RWPE1 (cell line): Measurements from ENCODE around the gene MAML1.

ENCODE experiments used
- CTCF ChIA-PET: fragments of 350-600 bp; sonication (Branson Sonifier 250); formaldehyde crosslinking; extraction: SDS; loops from one replicate; lab custom pipeline; 2021; lab: Yijun Ruan, JAX
- POLR2A ChIA-PET: fragments of 400-600 bp; formaldehyde crosslinking; extraction: SDS; loops from one replicate; lab custom pipeline; 2020; ENCODE audit warnings: antibody characterized with exemption; ENCODE audit not compliant: low non-redundant PET; lab: Yijun Ruan, JAX
- DNase-seq: peaks from one replicate; pipeline ENCODE4 v3.0.0; 2012; ENCODE audit warnings: low spot score
- H3K27ac ChIP-seq: fragments of 450-650 bp; 2 replicates; pipeline ENCODE4 v1.5.1; 2017
- CTCF ChIP-seq: fragments of 450-650 bp; conservative IDR thresholded peaks from 2 replicates; pipeline ENCODE4 v1.5.1; 2017; ENCODE audit warnings: low read depth, mild to moderate bottlenecking

Gene MAML1

GRCh38 chr5:179800071-179800695 lies 67.6 kb downstream of the MAML1 start:
- ChIA-PET POLR2A (no interaction called here), CTCF (interaction anchor here (0.6 to 1.1 kb wide), 2 partner anchors 23 to 775 kb away, joined by 3 read pairs; no protein-coding TSS in a partner anchor)

GRCh38 chr5:179800696-179801201 lies 68.1 kb downstream of the MAML1 start:
- CTCF ChIA-PET: interaction anchor here (0.6 to 1.1 kb wide), 2 partner anchors 22 to 316 kb away, joined by 3 to 4 read pairs; no protein-coding TSS in a partner anchor
- no peak for TF ChIP-seq CTCF
- POLR2A ChIA-PET: interaction anchor here (0.6 kb wide), 1 partner anchor 38 kb away, joined by 3 read pairs; no protein-coding TSS in a partner anchor
- peak overlapping the region; percentile 86; the same call in 1 of the 2 replicates for H3K27ac ChIP-seq
- DNase-seq: no peak

More at GRCh38 chr5:179800071-179800695, 67.6 kb downstream of the MAML1 start:
- peak overlapping the region; percentile 86 for H3K27ac ChIP-seq
- DNase-seq: no peak
- no peak for TF ChIP-seq CTCF

GRCh38 chr5:179801304-179802206 lies 68.9 kb downstream of the MAML1 start:
- peak; percentile 27; the same call in 1 of the 2 replicates for TF ChIP-seq CTCF
- no peak for DNase-seq
- H3K27ac ChIP-seq: peak overlapping the region; percentile 92
- ChIA-PET POLR2A (interaction anchor here (0.6 kb wide), 1 partner anchor 38 kb away, joined by 3 read pairs; no protein-coding TSS in a partner anchor), CTCF (interaction anchor here (0.5 to 0.7 kb wide), 4 partner anchors 9 to 315 kb away, joined by 3 to 4 read pairs (median 4); no protein-coding TSS in a partner anchor)

- H3K27ac ChIP-seq: peak overlapping the region; percentile 92
- DNase-seq: no peak
- no peak for TF ChIP-seq CTCF
- ChIA-PET CTCF (interaction anchor here (0.5 to 0.6 kb wide), 2 partner anchors 10 to 165 kb away, joined by 3 to 4 read pairs; no protein-coding TSS in a partner anchor), POLR2A (interaction anchor here (0.6 kb wide), 1 partner anchor 359 kb away, joined by 3 read pairs; no protein-coding TSS in a partner anchor)
Measured at GRCh38 chr5:179802207-179802883, 69.7 kb downstream of the MAML1 start.

- ChIA-PET POLR2A (interaction anchor here (0.6 kb wide), 1 partner anchor 358 kb away, joined by 3 read pairs; no protein-coding TSS in a partner anchor), CTCF (no interaction called here)
- no peak for TF ChIP-seq CTCF
- DNase-seq: no peak
- H3K27ac ChIP-seq: peak overlapping the region; percentile 92
Measured at GRCh38 chr5:179802950-179803562, 70.4 kb downstream of the MAML1 start.
